Activated CD8-positive, alpha-beta T cell treated with anti-CD3 and anti-CD28 coated beads for 36 hours (primary cell): ENCODE measurements around the gene HOXA10. TPM values are rescaled to one million over a fixed set of nuclear protein-coding genes. Genes with fewer than 3 reads are reported as not detected.

Source experiments
- ATAC-seq: fragments of 200-7000 bp; cut with Tn5 transposase; one replicate; pipeline ENCODE4 v1.10.0; 2021; ENCODE audit warnings: mild to moderate bottlenecking, moderate library complexity
- CTCF ChIA-PET: fragments of 350-600 bp; sonication (Branson Sonifier 250); formaldehyde crosslinking; loops from one replicate; lab custom pipeline; 2021; ENCODE audit warnings: antibody characterized with exemption; lab: Charles Lee
- POLR2A ChIA-PET: fragments of 350-600 bp; sonication (Branson Sonifier 250); formaldehyde crosslinking; loops from one replicate; lab custom pipeline; 2021; ENCODE audit warnings: antibody characterized with exemption; lab: Charles Lee
- DNase-seq: peaks from one replicate; pipeline ENCODE4 v3.0.0-alpha.2; 2020
- H3K27ac Mint-ChIP-seq: one replicate; pipeline ENCODE4 v1.8.0; 2021; ENCODE audit warnings: mild to moderate bottlenecking, mixed read lengths
- H3K27me3 Mint-ChIP-seq: one replicate; pipeline ENCODE4 v1.8.0; 2021; ENCODE audit warnings: mixed read lengths
- H3K36me3 Mint-ChIP-seq: one replicate; pipeline ENCODE4 v1.8.0; 2021; ENCODE audit warnings: low read depth, mixed read lengths
- H3K4me1 Mint-ChIP-seq: one replicate; pipeline ENCODE4 v1.8.0; 2021; ENCODE audit warnings: low read depth, mixed read lengths
- H3K4me3 Mint-ChIP-seq: one replicate; pipeline ENCODE4 v1.8.0; 2021; ENCODE audit warnings: mild to moderate bottlenecking, moderate library complexity, mixed read lengths
- H3K9me3 Mint-ChIP-seq: one replicate; pipeline ENCODE4 v1.8.0; 2021; ENCODE audit warnings: mixed read lengths
- CTCF ChIP-seq: fragments of 200-600 bp; IDR thresholded peaks from one replicate; pipeline ENCODE4 v1.8.0; 2022; ENCODE audit warnings: antibody characterized with exemption, mild to moderate bottlenecking
- intact Hi-C: fragments of 100-400 bp; cut with micrococcal nuclease; formaldehyde crosslinking; loops from one replicate; pipeline ENCODE4 v1.10.0; 2022
- total RNA-seq, 2 experiments: library from RNA; stranded (reverse); gene quantifications; one replicate each; pipeline ENCODE4 v1.2.3, GENCODE V29; 2021

HOXA10 gene
- total RNA-seq, 2 experiments from 2014 or later, result not detected

- H3K36me3 Mint-ChIP-seq, result no peaks in the 10 kb centered on the region
- no peak for ATAC-seq
- peaks cover 59% of the 10 kb centered on the region for H3K27me3 Mint-ChIP-seq
- H3K9me3 Mint-ChIP-seq, result no peaks in the 10 kb centered on the region
- ChIA-PET POLR2A (no interaction called here), CTCF (interaction anchor here (1.7 kb wide), 1 partner anchor 14 kb away, joined by 5 read pairs; no protein-coding TSS in a partner anchor)
- intact Hi-C loops, result no loop called here
- DNase-seq, result no peak
- no peak for TF ChIP-seq CTCF
- no peak overlapping the region for H3K27ac Mint-ChIP-seq
- no peak overlapping the region for H3K4me3 Mint-ChIP-seq
- peaks cover 16% of the 10 kb centered on the region for H3K4me1 Mint-ChIP-seq
These were observed 27.5 kb downstream of the HOXA10 start for GRCh38 chr7:27146491-27147198.

- TF ChIP-seq CTCF, result no peak
- Mint-ChIP-seq H3K27me3 (peaks cover 53% of the 10 kb centered on the region), H3K4me3 (no peak overlapping the region), H3K36me3 (no peaks in the 10 kb centered on the region), H3K4me1 (peaks cover 10% of the 10 kb centered on the region), H3K9me3 (no peaks in the 10 kb centered on the region), H3K27ac (no peak overlapping the region)
- CTCF ChIA-PET, result interaction anchor here (1.7 kb wide), 1 partner anchor 15 kb away, joined by 5 read pairs; no protein-coding TSS in a partner anchor
- POLR2A ChIA-PET, result no interaction called here
- DNase-seq (no peak), ATAC-seq (no peak)
- intact Hi-C loops, result no loop called here
These were observed 28.2 kb downstream of the HOXA10 start for GRCh38 chr7:27145914-27146412.

DNA sequence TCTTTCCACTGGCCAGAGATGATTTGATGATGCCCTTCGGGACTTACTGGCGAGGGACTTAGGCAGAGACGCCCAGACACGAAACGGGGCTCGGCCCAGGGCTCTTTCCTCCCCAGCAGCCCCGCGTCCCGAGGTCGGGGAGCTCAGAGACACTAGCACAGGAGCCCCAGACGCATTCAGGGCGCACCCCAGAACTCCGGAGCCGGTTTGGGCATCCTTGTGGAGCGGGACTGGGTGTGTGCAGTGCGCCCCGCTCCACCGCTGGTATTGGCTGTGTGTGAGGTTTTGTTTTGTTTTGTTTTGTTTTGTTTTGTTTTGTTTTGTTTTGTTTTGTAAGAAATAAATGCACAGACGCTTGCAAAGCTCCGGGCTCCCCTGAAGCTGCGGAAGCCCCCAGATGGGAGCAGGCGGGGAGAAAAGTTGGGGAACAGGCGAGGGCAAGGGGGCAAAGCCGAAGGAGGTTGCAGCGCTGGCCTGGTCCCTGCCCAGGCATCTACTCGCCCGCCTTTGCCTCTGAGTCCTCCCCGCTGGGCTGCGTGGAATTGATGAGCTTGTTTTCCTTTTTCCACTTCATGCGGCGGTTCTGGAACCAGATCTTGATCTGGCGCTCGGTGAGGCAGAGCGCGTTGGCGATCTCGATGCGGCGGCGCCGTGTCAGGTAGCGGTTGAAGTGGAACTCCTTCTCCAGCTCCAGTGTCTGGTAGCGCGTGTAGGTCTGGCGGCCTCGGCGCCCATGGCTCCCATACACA is 28.8 kb downstream of the HOXA10 start:
- Mint-ChIP-seq H3K4me3 (no peak overlapping the region), H3K9me3 (no peaks in the 10 kb centered on the region), H3K36me3 (no peaks in the 10 kb centered on the region), H3K4me1 (peaks cover 8% of the 10 kb centered on the region), H3K27ac (no peak overlapping the region), H3K27me3 (peaks cover 48% of the 10 kb centered on the region)
- ChIA-PET CTCF (no interaction called here), POLR2A (no interaction called here)
- ATAC-seq (no peak), DNase-seq (no peak)
- intact Hi-C loops, result no loop called here
- no peak for TF ChIP-seq CTCF

GRCh38 chr7:27144781-27145164 is 29.3 kb downstream of the HOXA10 start:
- Mint-ChIP-seq H3K27me3 (peaks cover 43% of the 10 kb centered on the region), H3K4me1 (peaks cover 6% of the 10 kb centered on the region), H3K4me3 (no peak overlapping the region), H3K27ac (no peak overlapping the region), H3K9me3 (no peaks in the 10 kb centered on the region), H3K36me3 (no peaks in the 10 kb centered on the region)
- CTCF ChIA-PET, result no interaction called here
- ATAC-seq (no peak), DNase-seq (no peak)
- POLR2A ChIA-PET, result interaction anchor here (1.1 kb wide), 1 partner anchor 10 kb away, joined by 3 read pairs; no protein-coding TSS in a partner anchor
- intact Hi-C loops, result no loop called here
- no peak for TF ChIP-seq CTCF
